Loucy (cell line): ENCODE data around the gene CAMK2D.

Experiments used
- H2AFZ ChIP-seq: fragments of 200-600 bp; sonication (generic); 2 replicates; pipeline ENCODE4 v1.6.0; 2016; ENCODE audit warnings: antibody characterized with exemption, mild to moderate bottlenecking, low read length, moderate library complexity
- H3F3A ChIP-seq: fragments of 200-600 bp; 2 replicates; pipeline ENCODE4 v1.6.0; 2016; ENCODE audit warnings: antibody characterized with exemption, low read depth, mild to moderate bottlenecking
- H3K27me3 ChIP-seq: fragments of 200-600 bp; sonication (generic); 2 replicates; pipeline ENCODE4 v1.6.1; 2014; ENCODE audit warnings: low read length, mild to moderate bottlenecking; ENCODE audit not compliant: insufficient read depth, poor library complexity, severe bottlenecking
- H3K36me3 ChIP-seq: fragments of 200-600 bp; sonication (generic); 2 replicates; pipeline ENCODE4 v1.6.1; 2016; ENCODE audit warnings: low read length; ENCODE audit not compliant: insufficient read depth
- H3K4me1 ChIP-seq: fragments of 200-600 bp; sonication (generic); 2 replicates; pipeline ENCODE4 v1.5.1; 2014; ENCODE audit warnings: low read length, mild to moderate bottlenecking; ENCODE audit not compliant: insufficient read depth, poor library complexity, severe bottlenecking
- H3K4me2 ChIP-seq: fragments of 200-600 bp; sonication (generic); 2 replicates; pipeline ENCODE4 v1.6.0; 2014; ENCODE audit warnings: antibody characterized with exemption, low read length, low read depth, mild to moderate bottlenecking; ENCODE audit not compliant: poor library complexity, severe bottlenecking
- H3K4me3 ChIP-seq: fragments of 200-600 bp; sonication (generic); 2 replicates; pipeline ENCODE4 v1.5.1; 2014; ENCODE audit warnings: low read length, mild to moderate bottlenecking, mixed read lengths; ENCODE audit not compliant: poor library complexity, severe bottlenecking
- H3K79me2 ChIP-seq: fragments of 200-600 bp; sonication (generic); 2 replicates; pipeline ENCODE4 v1.6.1; 2014; ENCODE audit warnings: low read length; ENCODE audit not compliant: insufficient read depth
- H3K9ac ChIP-seq: fragments of 200-600 bp; sonication (generic); 2 replicates; pipeline ENCODE4 v1.6.0; 2014; ENCODE audit warnings: mild to moderate bottlenecking, low read depth, low read length, moderate library complexity; ENCODE audit not compliant: poor library complexity, severe bottlenecking
- H3K9me2 ChIP-seq: fragments of 200-600 bp; sonication (generic); replicated peaks from 2 replicates; pipeline ENCODE4 v1.6.1; 2016; ENCODE audit warnings: low read depth, low read length, mixed read lengths
- H3K9me3 ChIP-seq: fragments of 200-600 bp; sonication (generic); 2 replicates; pipeline ENCODE4 v1.6.1; 2014; ENCODE audit warnings: mild to moderate bottlenecking, antibody characterized with exemption, low read length, low read depth; ENCODE audit not compliant: insufficient read depth
- H4K20me1 ChIP-seq: fragments of 200-600 bp; sonication (generic); 2 replicates; pipeline ENCODE4 v1.6.0; 2014; ENCODE audit warnings: antibody characterized with exemption, low read length, mild to moderate bottlenecking; ENCODE audit not compliant: insufficient read depth, poor library complexity, severe bottlenecking
- CTCF ChIP-seq: fragments of 200-600 bp; sonication (generic); conservative IDR thresholded peaks from 2 replicates; pipeline ENCODE4 v1.5.1; 2014; ENCODE audit warnings: mild to moderate bottlenecking, antibody characterized with exemption, low read length
- EZH2phosphoT487 ChIP-seq: fragments of 200-600 bp; IDR thresholded peaks from 2 replicates; pipeline ENCODE4 v1.6.1; 2018; ENCODE audit warnings: antibody characterized with exemption, mild to moderate bottlenecking, moderate library complexity, borderline replicate concordance

The CAMK2D gene

GRCh38 chr4:113700602-113701150 lies 60.9 kb downstream of the CAMK2D start:
- H3K79me2 ChIP-seq, result peaks cover 32% of the 10 kb centered on the region
- no peaks in the 10 kb centered on the region for H3F3A ChIP-seq
- H3K9me2 ChIP-seq, result no peaks in the 10 kb centered on the region

GRCh38 chr4:113699772-113700171 lies 61.8 kb downstream of the CAMK2D start:
- H3K79me2 ChIP-seq, result peaks cover 40% of the 10 kb centered on the region
- no peak overlapping the region for H3K9ac ChIP-seq
- no peak overlapping the region for H3K4me3 ChIP-seq
- no peaks in the 10 kb centered on the region for H4K20me1 ChIP-seq
- no peak overlapping the region for H2AFZ ChIP-seq
- H3F3A ChIP-seq, result no peaks in the 10 kb centered on the region
- H3K4me2 ChIP-seq, result no peak overlapping the region
- TF ChIP-seq EZH2phosphoT487 (no peak), CTCF (no peak)
- no peaks in the 10 kb centered on the region for H3K27me3 ChIP-seq
- peaks cover 4% of the 10 kb centered on the region for H3K4me1 ChIP-seq
- H3K36me3 ChIP-seq, result no peaks in the 10 kb centered on the region
- no peaks in the 10 kb centered on the region for H3K9me3 ChIP-seq
- H3K9me2 ChIP-seq, result no peaks in the 10 kb centered on the region

More at GRCh38 chr4:113700602-113701150, 60.9 kb downstream of the CAMK2D start:
- Histone ChIP-seq H4K20me1 (no peaks in the 10 kb centered on the region), H2AFZ (no peak overlapping the region), H3K27me3 (no peaks in the 10 kb centered on the region), H3K36me3 (no peaks in the 10 kb centered on the region), H3K4me2 (no peak overlapping the region), H3K4me3 (no peak overlapping the region), H3K9me3 (no peaks in the 10 kb centered on the region), H3K4me1 (peaks cover 4% of the 10 kb centered on the region), H3K9ac (no peak overlapping the region)
- TF ChIP-seq CTCF (no peak), EZH2phosphoT487 (no peak)

GRCh38 chr4:113697429-113697828 lies 64.1 kb downstream of the CAMK2D start:
- Histone ChIP-seq H2AFZ (no peak overlapping the region), H3K36me3 (no peaks in the 10 kb centered on the region), H4K20me1 (no peaks in the 10 kb centered on the region), H3K9me3 (no peaks in the 10 kb centered on the region), H3K4me3 (no peak overlapping the region), H3K9me2 (no peaks in the 10 kb centered on the region), H3K4me1 (peaks cover 23% of the 10 kb centered on the region), H3K27me3 (no peaks in the 10 kb centered on the region), H3K9ac (no peak overlapping the region), H3K79me2 (peaks cover 37% of the 10 kb centered on the region), H3F3A (no peaks in the 10 kb centered on the region), H3K4me2 (no peak overlapping the region)
- no peak for TF ChIP-seq EZH2phosphoT487
- no peak for TF ChIP-seq CTCF
